PFSK-1 (cell line): ENCODE measurements around the gene ANKH.

Source experiments
- POLR2AphosphoS5 ChIP-seq: IDR thresholded peaks from 2 replicates; pipeline ENCODE4 v1.6.1; 2012; ENCODE audit warnings: low read depth, mild to moderate bottlenecking, control low read depth, low read length, moderate library complexity
- SIN3A ChIP-seq: IDR thresholded peaks from 2 replicates; pipeline ENCODE4 v1.6.1; 2012; ENCODE audit warnings: mild to moderate bottlenecking, low read length, moderate library complexity, borderline replicate concordance; ENCODE audit not compliant: insufficient read depth
- TAF1 ChIP-seq: IDR thresholded peaks from 2 replicates; pipeline ENCODE4 v1.6.1; 2012; ENCODE audit warnings: low read length, control low read depth, borderline replicate concordance; ENCODE audit not compliant: insufficient read depth
- TF ChIP-seq, protein P1 (sequence below), 2 experiments: IDR thresholded peaks; 2 replicates each; pipeline versions ENCODE4 v1.6.1 to v1.8.0; 2011 to 2012; ENCODE audit warnings: low read depth in 2 of 2, low read length in 2 of 2, control low read depth in 1 of 2, inconsistent platforms in 1 of 2, mild to moderate bottlenecking in 1 of 2, moderate library complexity in 1 of 2; ENCODE audit not compliant: insufficient read depth in 1 of 2

DNA sequence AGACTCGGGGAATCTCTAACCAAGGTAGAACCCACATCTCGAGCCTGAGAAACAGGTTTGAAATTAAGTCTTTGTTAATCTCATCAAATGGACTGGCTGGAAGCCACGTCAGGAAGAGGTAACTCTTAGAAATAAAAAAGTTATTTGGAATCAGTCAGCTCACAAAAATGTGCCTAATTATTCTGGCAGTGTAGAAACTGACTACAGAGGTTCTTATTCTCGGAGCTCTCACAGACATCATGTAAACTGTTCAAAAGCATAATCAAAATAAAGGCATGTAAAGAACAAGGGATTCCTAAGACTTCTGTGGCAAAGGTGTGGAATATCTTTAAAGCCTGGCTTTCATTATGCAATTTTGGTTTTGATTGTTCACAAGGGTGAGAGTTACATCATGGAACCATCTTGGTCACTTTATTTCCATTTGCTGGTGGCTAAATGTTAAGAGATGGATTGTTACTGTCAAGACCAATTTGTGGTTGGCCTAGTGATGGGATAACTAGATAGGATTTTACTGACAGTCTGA is 121.9 kb downstream of the ANKH start:
- TF ChIP-seq POLR2AphosphoS5 (no peak), TAF1 (no peak), SIN3A (no peak)
- TF ChIP-seq, protein P1, sequence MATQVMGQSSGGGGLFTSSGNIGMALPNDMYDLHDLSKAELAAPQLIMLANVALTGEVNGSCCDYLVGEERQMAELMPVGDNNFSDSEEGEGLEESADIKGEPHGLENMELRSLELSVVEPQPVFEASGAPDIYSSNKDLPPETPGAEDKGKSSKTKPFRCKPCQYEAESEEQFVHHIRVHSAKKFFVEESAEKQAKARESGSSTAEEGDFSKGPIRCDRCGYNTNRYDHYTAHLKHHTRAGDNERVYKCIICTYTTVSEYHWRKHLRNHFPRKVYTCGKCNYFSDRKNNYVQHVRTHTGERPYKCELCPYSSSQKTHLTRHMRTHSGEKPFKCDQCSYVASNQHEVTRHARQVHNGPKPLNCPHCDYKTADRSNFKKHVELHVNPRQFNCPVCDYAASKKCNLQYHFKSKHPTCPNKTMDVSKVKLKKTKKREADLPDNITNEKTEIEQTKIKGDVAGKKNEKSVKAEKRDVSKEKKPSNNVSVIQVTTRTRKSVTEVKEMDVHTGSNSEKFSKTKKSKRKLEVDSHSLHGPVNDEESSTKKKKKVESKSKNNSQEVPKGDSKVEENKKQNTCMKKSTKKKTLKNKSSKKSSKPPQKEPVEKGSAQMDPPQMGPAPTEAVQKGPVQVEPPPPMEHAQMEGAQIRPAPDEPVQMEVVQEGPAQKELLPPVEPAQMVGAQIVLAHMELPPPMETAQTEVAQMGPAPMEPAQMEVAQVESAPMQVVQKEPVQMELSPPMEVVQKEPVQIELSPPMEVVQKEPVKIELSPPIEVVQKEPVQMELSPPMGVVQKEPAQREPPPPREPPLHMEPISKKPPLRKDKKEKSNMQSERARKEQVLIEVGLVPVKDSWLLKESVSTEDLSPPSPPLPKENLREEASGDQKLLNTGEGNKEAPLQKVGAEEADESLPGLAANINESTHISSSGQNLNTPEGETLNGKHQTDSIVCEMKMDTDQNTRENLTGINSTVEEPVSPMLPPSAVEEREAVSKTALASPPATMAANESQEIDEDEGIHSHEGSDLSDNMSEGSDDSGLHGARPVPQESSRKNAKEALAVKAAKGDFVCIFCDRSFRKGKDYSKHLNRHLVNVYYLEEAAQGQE (IDR thresholded peaks at IDR 0.05; ENCODE audit: insufficient read depth in 1 of 2, low read depth in 2 of 2, low read length in 2 of 2) = no peak
